C4-2B (cell line): ENCODE data around the gene FIG4.

ENCODE experiments used
- ZFX ChIP-seq: fragments of 450-650 bp; IDR thresholded peaks from 2 replicates; pipeline ENCODE4 v1.6.1; 2017
- TF ChIP-seq, protein P1 (sequence below): fragments of 450-650 bp; conservative IDR thresholded peaks from 2 replicates; pipeline ENCODE4 v1.5.1; 2017; ENCODE audit warnings: mild to moderate bottlenecking

DNA sequence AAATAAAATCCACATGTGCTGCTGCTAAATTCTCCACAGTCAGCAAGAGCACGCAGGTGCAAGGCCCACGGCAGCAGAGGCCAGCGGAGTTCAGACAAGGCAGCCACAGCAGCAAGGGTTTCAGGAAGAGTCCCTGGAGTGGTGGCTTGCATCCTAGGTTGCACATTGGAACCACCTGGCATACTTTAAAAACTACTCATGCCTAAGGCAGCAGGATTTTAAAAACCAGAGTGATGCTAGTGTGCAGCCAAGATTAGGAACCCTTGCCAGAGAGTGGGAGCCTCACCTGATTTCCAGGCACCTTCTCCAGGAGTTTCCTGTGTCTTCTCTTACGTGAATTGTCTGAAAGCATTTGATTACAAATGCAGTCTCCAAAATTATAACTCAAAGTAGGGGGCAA, 183.0 kb downstream of the FIG4 start:
- TF ChIP-seq, protein P1, sequence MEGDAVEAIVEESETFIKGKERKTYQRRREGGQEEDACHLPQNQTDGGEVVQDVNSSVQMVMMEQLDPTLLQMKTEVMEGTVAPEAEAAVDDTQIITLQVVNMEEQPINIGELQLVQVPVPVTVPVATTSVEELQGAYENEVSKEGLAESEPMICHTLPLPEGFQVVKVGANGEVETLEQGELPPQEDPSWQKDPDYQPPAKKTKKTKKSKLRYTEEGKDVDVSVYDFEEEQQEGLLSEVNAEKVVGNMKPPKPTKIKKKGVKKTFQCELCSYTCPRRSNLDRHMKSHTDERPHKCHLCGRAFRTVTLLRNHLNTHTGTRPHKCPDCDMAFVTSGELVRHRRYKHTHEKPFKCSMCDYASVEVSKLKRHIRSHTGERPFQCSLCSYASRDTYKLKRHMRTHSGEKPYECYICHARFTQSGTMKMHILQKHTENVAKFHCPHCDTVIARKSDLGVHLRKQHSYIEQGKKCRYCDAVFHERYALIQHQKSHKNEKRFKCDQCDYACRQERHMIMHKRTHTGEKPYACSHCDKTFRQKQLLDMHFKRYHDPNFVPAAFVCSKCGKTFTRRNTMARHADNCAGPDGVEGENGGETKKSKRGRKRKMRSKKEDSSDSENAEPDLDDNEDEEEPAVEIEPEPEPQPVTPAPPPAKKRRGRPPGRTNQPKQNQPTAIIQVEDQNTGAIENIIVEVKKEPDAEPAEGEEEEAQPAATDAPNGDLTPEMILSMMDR, result no peak
- TF ChIP-seq ZFX, result no peak
